ENCODE measurements around the gene JUNB. TPM values are rescaled to one million over a fixed set of nuclear protein-coding genes. Genes with fewer than 3 reads are reported as not detected.

Gene JUNB
- total and polyA plus RNA-seq, 11 donors = 19.6 to 205 (median 52.9) TPM

GRCh38 chr19:12783291-12783848, 7.9 kb upstream of the JUNB start:
- Histone ChIP-seq H3K27ac (peak overlapping the region; percentile 92 to 100 (median 99)), H3K4me1 (peaks cover 7 to 91% (median 66%) of the 10 kb centered on the region in 12 donors), H3K27me3 (no peaks in the 10 kb centered on the region), H3K4me3 (peak overlapping the region in 11 of 12 donors; percentile 27 to 67 (median 55)), H3K9me3 (no peaks in the 10 kb centered on the region), H3K36me3 (no peaks in the 10 kb centered on the region)
- DNase-seq (no peak), ATAC-seq (no peak)
- intact Hi-C loops (cut with DNase I) = loop anchor here in 1 of 10 donors (10.0 kb wide), 1 partner anchor 371 kb away; the partner anchor contains the start of genes IER2 and STX10
- 18 to 42% (median 20%) methylated on average over 8 to 16 of the region's 16 CpGs for WGBS, 4 donors
- no peak for TF ChIP-seq CTCF (IDR thresholded peaks at IDR 0.05)
- no peak for TF ChIP-seq POLR2A (IDR thresholded peaks at IDR 0.05)

GRCh38 chr19:12783849-12784393, 7.4 kb upstream of the JUNB start:
- DNase-seq = peak; percentile 79 to 88 (median 82)
- peak overlapping the region in 8 of 12 donors; percentile 51 to 67 (median 56) for H3K4me3 ChIP-seq
- no peaks in the 10 kb centered on the region for H3K9me3 ChIP-seq
- no peaks in the 10 kb centered on the region for H3K27me3 ChIP-seq
- peak; percentile 5 to 46 (median 26) for ATAC-seq
- TF ChIP-seq CTCF (IDR thresholded peaks at IDR 0.05) (no peak), POLR2A (IDR thresholded peaks at IDR 0.05) (no peak)
- no peaks in the 10 kb centered on the region for H3K36me3 ChIP-seq
- peak overlapping the region; percentile 92 to 100 (median 99) for H3K27ac ChIP-seq
- H3K4me1 ChIP-seq = peaks cover 7 to 91% (median 66%) of the 10 kb centered on the region in 12 donors
- intact Hi-C loops (cut with DNase I) = loop anchor here in 1 of 10 donors (10.0 kb wide), 1 partner anchor 371 kb away; the partner anchor contains the start of genes IER2 and STX10
- 10 to 40% (median 22%) methylated on average over 5 to 19 of the region's 19 CpGs for WGBS, 4 donors

- no peaks in the 10 kb centered on the region for H3K36me3 ChIP-seq
- intact Hi-C loops (cut with DNase I) = loop anchor here in 1 of 10 donors (10.0 kb wide), 1 partner anchor 370 kb away; the partner anchor contains the start of genes IER2 and STX10
- peak overlapping the region; percentile 92 to 100 (median 99) for H3K27ac ChIP-seq
- peak overlapping the region in 3 of 12 donors; percentile 18 to 58 (median 20) for H3K4me3 ChIP-seq
- peaks cover 7 to 90% (median 66%) of the 10 kb centered on the region in 12 donors for H3K4me1 ChIP-seq
- no peaks in the 10 kb centered on the region for H3K9me3 ChIP-seq
- no peak for ATAC-seq
- DNase-seq = no peak
- H3K27me3 ChIP-seq = no peaks in the 10 kb centered on the region
- WGBS, 4 donors = 45 to 53% (median 49%) methylated on average over 10 of the region's 10 CpGs
- TF ChIP-seq CTCF (IDR thresholded peaks at IDR 0.05) (no peak), POLR2A (IDR thresholded peaks at IDR 0.05) (no peak)
Observed at GRCh38 chr19:12784394-12784870, 6.9 kb upstream of the JUNB start.

GRCh38 chr19:12784871-12785430, 6.3 kb upstream of the JUNB start:
- Histone ChIP-seq H3K36me3 (no peaks in the 10 kb centered on the region), H3K4me1 (peaks cover 7 to 85% (median 65%) of the 10 kb centered on the region in 12 donors), H3K27ac (peak overlapping the region; percentile 74 to 100 (median 99)), H3K4me3 (peak overlapping the region in 3 of 12 donors; percentile 18 to 58 (median 20)), H3K9me3 (no peaks in the 10 kb centered on the region), H3K27me3 (no peaks in the 10 kb centered on the region)
- no peak for DNase-seq
- intact Hi-C loops (cut with DNase I) = loop anchor here in 1 of 10 donors (10.0 kb wide), 1 partner anchor 370 kb away; the partner anchor contains the start of genes IER2 and STX10
- no peak for ATAC-seq
- TF ChIP-seq POLR2A (IDR thresholded peaks at IDR 0.05) = no peak
- WGBS, 4 donors = 63 to 76% (median 71%) methylated on average over 5 of the region's 5 CpGs

All from heart left ventricle (tissue), 16 donors.